GOT3 (cell line): ENCODE results near the gene LCLAT1.
"Not testable (repeated sequence)": the region's sequence is repeated elsewhere in the genome, so short reads cannot be mapped to it uniquely, and the experiment has no call there.

Experiments
- DNase-seq: peaks from one replicate; lab custom pipeline; 2025; ENCODE audit warnings: mixed read lengths; lab: John Stamatoyannopoulos, UW

The LCLAT1 gene

GRCh38 chr2:30454571-30454970 lies 7.5 kb downstream of the LCLAT1 start:
- DNase-seq = no peak

- no peak for DNase-seq
Observed at GRCh38 chr2:30455114-30455738, 8.2 kb downstream of the LCLAT1 start.

GRCh38 chr2:30456106-30456505 lies 9.1 kb downstream of the LCLAT1 start:
- DNase-seq = no peak

GRCh38 chr2:30456579-30456978 lies 9.5 kb downstream of the LCLAT1 start:
- no peak for DNase-seq

GRCh38 chr2:30457296-30457695 lies 10.2 kb downstream of the LCLAT1 start:
- no peak for DNase-seq

GRCh38 chr2:30459140-30459539 lies 12.1 kb downstream of the LCLAT1 start:
- DNase-seq = no peak

GRCh38 chr2:30462131-30462857 lies 15.2 kb downstream of the LCLAT1 start:
- no peak for DNase-seq

GRCh38 chr2:30463535-30463934 lies 16.5 kb downstream of the LCLAT1 start:
- no peak for DNase-seq

GRCh38 chr2:30464544-30465170 lies 17.6 kb downstream of the LCLAT1 start:
- DNase-seq = no peak

- DNase-seq = no peak
Observed at GRCh38 chr2:30465171-30465545, 18.1 kb downstream of the LCLAT1 start.

- no peak for DNase-seq
Observed at GRCh38 chr2:30466216-30466615, 19.2 kb downstream of the LCLAT1 start.

- not testable (repeated sequence) for DNase-seq
Observed at GRCh38 chr2:30467062-30467826, 20.2 kb downstream of the LCLAT1 start.

GRCh38 chr2:30470426-30470825 lies 23.4 kb downstream of the LCLAT1 start:
- no peak for DNase-seq

- no peak for DNase-seq
Observed at GRCh38 chr2:30472326-30472725, 25.3 kb downstream of the LCLAT1 start.

GRCh38 chr2:30475542-30475941 lies 28.5 kb downstream of the LCLAT1 start:
- DNase-seq = no peak

- no peak for DNase-seq
Observed at GRCh38 chr2:30476636-30477035, 29.6 kb downstream of the LCLAT1 start.

GRCh38 chr2:30480703-30481322 lies 33.8 kb downstream of the LCLAT1 start:
- DNase-seq = no peak

- no peak for DNase-seq
Observed at GRCh38 chr2:30481323-30481800, 34.3 kb downstream of the LCLAT1 start.

- DNase-seq = no peak
Observed at GRCh38 chr2:30482011-30482410, 35.0 kb downstream of the LCLAT1 start.

- DNase-seq = no peak
Observed at GRCh38 chr2:30484145-30484544, 37.1 kb downstream of the LCLAT1 start.

GRCh38 chr2:30484995-30485394 lies 37.9 kb downstream of the LCLAT1 start:
- no peak for DNase-seq

- DNase-seq = no peak
Observed at GRCh38 chr2:30486655-30487054, 39.6 kb downstream of the LCLAT1 start.
